DMS153 treated with DMSO at 0.1 percent for 48 hours (cell line): Measurements from ENCODE around the gene PACSIN1.

Experiments used
- DNase-seq: peaks from one replicate; lab custom pipeline; 2025; ENCODE audit not compliant: unreplicated experiment; lab: John Stamatoyannopoulos, UW

PACSIN1 gene

DNA sequence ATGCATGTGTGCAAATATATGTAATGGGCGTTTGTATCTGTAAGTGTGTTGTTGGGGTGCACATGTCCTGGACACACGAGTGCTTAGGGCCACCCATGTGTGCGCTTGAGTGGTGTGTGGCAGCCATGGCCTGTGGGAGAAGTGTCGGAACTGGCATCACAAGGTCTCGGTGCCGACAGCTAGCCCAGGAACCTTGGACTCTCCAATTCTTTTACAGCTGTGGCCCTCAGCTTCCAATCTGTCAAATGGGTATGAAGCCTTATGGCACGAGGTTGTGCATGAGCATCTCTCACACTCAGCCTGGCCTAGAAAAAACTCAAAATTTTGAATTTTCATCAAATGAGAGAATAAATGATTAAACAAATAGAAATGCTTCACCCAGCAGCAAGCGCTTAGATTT is 48.2 kb downstream of the PACSIN1 start:
- no peak for DNase-seq

- no peak for DNase-seq
Observed at GRCh38 chr6:34514593-34515472, 49.0 kb downstream of the PACSIN1 start.

- DNase-seq = no peak
Observed at GRCh38 chr6:34515473-34516387, 49.9 kb downstream of the PACSIN1 start.

DNA sequence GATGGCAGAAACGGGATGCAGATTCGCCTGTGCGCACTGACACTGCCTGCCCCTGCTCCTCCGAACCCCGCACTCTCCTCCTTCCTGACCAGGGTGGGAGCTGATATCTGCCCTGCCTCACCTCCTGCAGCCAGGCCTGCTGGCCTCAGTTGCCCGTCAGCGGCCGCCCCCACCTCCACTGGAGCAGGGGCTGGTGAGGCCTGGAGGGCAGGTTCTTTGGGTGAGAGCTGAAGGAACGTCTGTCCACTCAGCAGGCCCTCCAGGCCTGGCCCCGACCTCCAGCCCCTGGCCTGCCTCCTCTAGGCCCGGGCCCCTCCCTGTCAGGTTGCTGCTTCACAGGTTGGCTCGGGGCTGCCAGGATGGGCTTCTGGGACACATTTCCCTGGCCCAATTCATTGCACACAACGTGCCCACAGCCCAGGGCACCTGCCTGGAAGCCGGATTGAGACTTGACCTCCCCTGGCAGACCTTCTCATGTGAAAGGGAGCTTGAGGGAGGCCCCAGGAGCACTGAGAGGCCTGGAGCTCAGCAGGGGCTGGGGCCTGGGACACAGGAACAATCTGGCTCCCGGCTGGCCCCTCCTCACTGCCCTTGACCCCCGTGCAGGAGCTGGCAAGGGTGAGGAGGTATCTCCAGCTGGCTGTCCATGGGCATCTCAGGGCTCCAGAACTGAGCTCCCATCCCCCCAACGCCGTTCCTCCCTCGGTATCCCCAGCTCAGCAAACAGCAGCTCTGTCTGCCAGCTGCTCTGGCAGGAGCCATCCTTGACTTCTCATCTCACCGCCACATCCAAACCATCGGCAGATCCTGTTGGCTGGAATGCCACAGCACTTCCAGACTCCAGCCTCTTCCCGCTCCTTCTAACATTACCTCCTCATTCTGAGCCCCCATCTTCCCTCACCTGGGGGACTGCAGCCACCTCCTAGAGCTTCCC is 50.8 kb downstream of the PACSIN1 start:
- DNase-seq = no peak

GRCh38 chr6:34517461-34517881 is 51.6 kb downstream of the PACSIN1 start:
- DNase-seq = no peak

GRCh38 chr6:34517966-34518365 is 52.1 kb downstream of the PACSIN1 start:
- DNase-seq = no peak

GRCh38 chr6:34518669-34519365 is 52.9 kb downstream of the PACSIN1 start:
- DNase-seq = no peak

DNA sequence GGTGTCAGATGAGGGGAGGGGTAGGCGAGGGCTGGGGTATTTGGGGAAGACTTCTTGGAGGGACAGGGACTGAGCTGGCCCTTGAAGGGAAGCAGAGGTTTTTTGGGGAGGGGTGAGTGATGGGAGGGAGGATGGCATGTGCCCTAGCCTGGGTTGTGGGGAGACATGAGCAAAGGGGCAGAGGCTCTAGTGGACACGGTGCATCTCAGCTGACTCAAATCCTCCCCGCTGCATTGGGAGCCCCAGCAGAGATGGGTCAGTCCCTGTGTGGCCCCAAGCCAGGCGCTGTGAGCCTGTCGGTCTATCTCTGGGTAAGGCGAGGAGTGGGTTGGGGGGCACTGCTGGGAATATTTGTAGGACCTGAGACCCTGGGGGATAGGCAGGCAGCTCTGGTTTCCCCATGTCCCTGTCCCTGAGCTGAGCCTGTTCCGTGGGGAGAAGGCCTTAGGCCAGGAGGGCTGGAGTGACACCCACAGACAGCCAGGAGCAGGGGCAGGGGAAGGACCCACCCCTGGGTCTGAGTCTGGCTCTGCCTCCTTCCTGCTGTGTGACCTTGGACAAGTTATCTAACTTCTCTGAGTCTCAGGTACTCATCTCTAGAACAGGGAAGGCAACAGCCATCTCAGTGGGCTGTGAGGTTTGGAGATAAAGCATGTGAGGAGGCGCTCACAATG is 54.2 kb downstream of the PACSIN1 start:
- DNase-seq = no peak

DNA sequence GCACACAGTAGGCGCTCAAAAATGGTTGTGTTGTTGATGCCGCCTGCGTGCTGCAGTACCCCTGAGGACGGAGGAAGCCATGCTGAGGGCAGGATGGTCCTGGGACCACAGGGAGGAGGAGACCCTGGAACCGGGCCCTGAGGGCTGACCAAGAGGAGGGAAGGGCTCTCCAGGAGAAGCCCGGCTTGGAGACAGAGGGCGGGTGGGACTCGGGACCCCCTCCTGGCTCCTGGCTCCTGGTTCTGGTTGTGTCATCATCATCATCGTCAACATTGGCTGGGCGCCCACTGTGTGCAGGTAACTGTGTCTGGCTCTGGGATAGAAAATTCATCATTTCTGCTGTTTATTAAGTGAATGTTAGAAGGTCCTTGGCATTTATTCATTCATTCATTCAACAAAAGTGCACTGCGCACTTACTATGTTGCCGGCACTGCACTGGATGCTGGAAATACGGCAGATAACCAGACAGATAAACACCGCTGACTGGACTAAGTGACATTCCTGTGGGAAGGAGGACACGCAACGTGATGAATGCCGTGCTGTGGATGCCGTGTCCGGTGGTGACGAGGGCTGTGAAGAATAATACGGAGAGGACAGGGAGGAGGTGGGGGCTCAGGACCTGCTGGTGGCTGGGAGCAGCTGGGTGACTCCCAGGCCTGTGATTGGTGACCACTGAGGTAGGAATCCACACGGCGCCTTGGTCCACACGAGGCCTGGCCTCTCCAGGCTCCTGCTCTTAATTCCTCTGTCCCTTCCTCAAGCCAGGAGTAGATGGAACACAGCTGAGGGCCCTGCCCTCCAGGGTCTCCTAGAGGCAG is 55.0 kb downstream of the PACSIN1 start:
- no peak for DNase-seq

GRCh38 chr6:34521463-34522285 is 55.8 kb downstream of the PACSIN1 start:
- DNase-seq = no peak

- DNase-seq = no peak
Observed at GRCh38 chr6:34522761-34523160, 56.9 kb downstream of the PACSIN1 start.

GRCh38 chr6:34523441-34524206 is 57.7 kb downstream of the PACSIN1 start:
- DNase-seq = no peak

- DNase-seq = no peak
Observed at GRCh38 chr6:34524499-34524898, 58.6 kb downstream of the PACSIN1 start.

- DNase-seq = no peak
Observed at GRCh38 chr6:34524971-34525370, 59.1 kb downstream of the PACSIN1 start.

- no peak for DNase-seq
Observed at GRCh38 chr6:34525431-34526175, 59.7 kb downstream of the PACSIN1 start.

GRCh38 chr6:34526241-34526972 is 60.5 kb downstream of the PACSIN1 start:
- no peak for DNase-seq
